SHP77 treated with DMSO at 0.1 percent for 48 hours (cell line): ENCODE results near the gene ZNRF1.
"Not testable (repeated sequence)": the region's sequence is repeated elsewhere in the genome, so short reads cannot be mapped to it uniquely, and the experiment has no call there.

ENCODE experiments used
- DNase-seq: peaks from one replicate; lab custom pipeline; 2025; lab: John Stamatoyannopoulos, UW

Gene ZNRF1

GRCh38 chr16:75002474-75002873 is 3.6 kb downstream of the ZNRF1 start:
- no peak for DNase-seq

GRCh38 chr16:75003931-75004330 is 5.1 kb downstream of the ZNRF1 start:
- DNase-seq: no peak

- no peak for DNase-seq
Measured at GRCh38 chr16:75004460-75004859, 5.6 kb downstream of the ZNRF1 start.

GRCh38 chr16:75005697-75006096 is 6.9 kb downstream of the ZNRF1 start:
- no peak for DNase-seq

- DNase-seq: no peak
Measured at GRCh38 chr16:75007443-75007842, 8.6 kb downstream of the ZNRF1 start.

GRCh38 chr16:75010427-75010826 is 11.6 kb downstream of the ZNRF1 start:
- no peak for DNase-seq

GRCh38 chr16:75011634-75012307 is 12.9 kb downstream of the ZNRF1 start:
- no peak for DNase-seq

- no peak for DNase-seq
Measured at GRCh38 chr16:75012380-75013081, 13.7 kb downstream of the ZNRF1 start.

GRCh38 chr16:75013123-75013522 is 14.3 kb downstream of the ZNRF1 start:
- DNase-seq: not testable (repeated sequence)

- no peak for DNase-seq
Measured at GRCh38 chr16:75014318-75014717, 15.5 kb downstream of the ZNRF1 start.

GRCh38 chr16:75016451-75017081 is 17.7 kb downstream of the ZNRF1 start:
- not testable (repeated sequence) for DNase-seq

- DNase-seq: no peak
Measured at GRCh38 chr16:75017670-75018525, 19.1 kb downstream of the ZNRF1 start.

GRCh38 chr16:75019007-75019406 is 20.2 kb downstream of the ZNRF1 start:
- no peak for DNase-seq

GRCh38 chr16:75019586-75019985 is 20.8 kb downstream of the ZNRF1 start:
- DNase-seq: no peak

GRCh38 chr16:75021410-75021809 is 22.6 kb downstream of the ZNRF1 start:
- no peak for DNase-seq

GRCh38 chr16:75022567-75022966 is 23.7 kb downstream of the ZNRF1 start:
- no peak for DNase-seq

GRCh38 chr16:75023009-75023408 is 24.2 kb downstream of the ZNRF1 start:
- no peak for DNase-seq

- DNase-seq: no peak
Measured at GRCh38 chr16:75024182-75024581, 25.4 kb downstream of the ZNRF1 start.

- DNase-seq: no peak
Measured at GRCh38 chr16:75024594-75024993, 25.8 kb downstream of the ZNRF1 start.

- DNase-seq: no peak
Measured at GRCh38 chr16:75025761-75026160, 26.9 kb downstream of the ZNRF1 start.

GRCh38 chr16:75026239-75026891 is 27.5 kb downstream of the ZNRF1 start:
- not testable (repeated sequence) for DNase-seq

GRCh38 chr16:75026892-75027391 is 28.1 kb downstream of the ZNRF1 start:
- DNase-seq: no peak
